Measurements from ENCODE around the gene LRRC27.

The LRRC27 gene

GRCh38 chr10:132427006-132427771, 95.2 kb downstream of the LRRC27 start:
- DNase-seq (ENCODE audit: low read depth) = no peak
- TF ChIP-seq, protein P1, sequence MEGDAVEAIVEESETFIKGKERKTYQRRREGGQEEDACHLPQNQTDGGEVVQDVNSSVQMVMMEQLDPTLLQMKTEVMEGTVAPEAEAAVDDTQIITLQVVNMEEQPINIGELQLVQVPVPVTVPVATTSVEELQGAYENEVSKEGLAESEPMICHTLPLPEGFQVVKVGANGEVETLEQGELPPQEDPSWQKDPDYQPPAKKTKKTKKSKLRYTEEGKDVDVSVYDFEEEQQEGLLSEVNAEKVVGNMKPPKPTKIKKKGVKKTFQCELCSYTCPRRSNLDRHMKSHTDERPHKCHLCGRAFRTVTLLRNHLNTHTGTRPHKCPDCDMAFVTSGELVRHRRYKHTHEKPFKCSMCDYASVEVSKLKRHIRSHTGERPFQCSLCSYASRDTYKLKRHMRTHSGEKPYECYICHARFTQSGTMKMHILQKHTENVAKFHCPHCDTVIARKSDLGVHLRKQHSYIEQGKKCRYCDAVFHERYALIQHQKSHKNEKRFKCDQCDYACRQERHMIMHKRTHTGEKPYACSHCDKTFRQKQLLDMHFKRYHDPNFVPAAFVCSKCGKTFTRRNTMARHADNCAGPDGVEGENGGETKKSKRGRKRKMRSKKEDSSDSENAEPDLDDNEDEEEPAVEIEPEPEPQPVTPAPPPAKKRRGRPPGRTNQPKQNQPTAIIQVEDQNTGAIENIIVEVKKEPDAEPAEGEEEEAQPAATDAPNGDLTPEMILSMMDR (conservative IDR thresholded peaks at IDR 0.05; ENCODE audit: low read depth, low read length) = no peak

DNA sequence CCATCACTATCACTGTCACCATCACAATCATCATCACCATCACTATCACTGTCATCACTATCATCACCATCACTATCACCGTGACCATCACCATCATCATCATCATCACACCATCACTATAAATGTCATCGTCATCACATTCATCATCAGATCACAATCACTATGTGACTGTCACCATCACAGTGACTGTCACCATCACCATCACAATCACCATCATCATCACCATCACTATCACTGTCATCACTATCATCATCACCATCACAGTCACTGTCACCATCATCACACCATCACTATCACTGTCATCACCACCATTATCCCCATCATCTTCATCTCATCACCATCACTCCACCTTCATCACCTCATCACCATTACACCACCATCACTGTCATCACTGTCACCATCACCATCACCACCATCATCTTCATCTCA, 96.0 kb downstream of the LRRC27 start:
- TF ChIP-seq, protein P1 (conservative IDR thresholded peaks at IDR 0.05; ENCODE audit: low read depth, low read length) = no peak
- H3K4me3 ChIP-seq (ENCODE audit: low read depth, low read length) = no peak overlapping the region
- DNase-seq (ENCODE audit: low read depth) = no peak

More at GRCh38 chr10:132427006-132427771, 95.2 kb downstream of the LRRC27 start:
- no peak overlapping the region for H3K4me3 ChIP-seq (ENCODE audit: low read depth, low read length)

- DNase-seq (ENCODE audit: low read depth) = no peak
- no peak overlapping the region for H3K4me3 ChIP-seq (ENCODE audit: low read depth, low read length)
- TF ChIP-seq, protein P1 (conservative IDR thresholded peaks at IDR 0.05; ENCODE audit: low read depth, low read length) = no peak
These were observed 96.5 kb downstream of the LRRC27 start for GRCh38 chr10:132428486-132428995.

Data from choroid plexus epithelial cell (primary cell).